ENCODE results near the gene THEM5. TPM values are rescaled to one million over a fixed set of nuclear protein-coding genes. Genes with fewer than 3 reads are reported as not detected.
A peak's percentile ranks its signal among the peaks of the same experiment; 100 is the strongest.

Gene THEM5
- total RNA-seq, 4 donors from 2014 or later: not detected

DNA sequence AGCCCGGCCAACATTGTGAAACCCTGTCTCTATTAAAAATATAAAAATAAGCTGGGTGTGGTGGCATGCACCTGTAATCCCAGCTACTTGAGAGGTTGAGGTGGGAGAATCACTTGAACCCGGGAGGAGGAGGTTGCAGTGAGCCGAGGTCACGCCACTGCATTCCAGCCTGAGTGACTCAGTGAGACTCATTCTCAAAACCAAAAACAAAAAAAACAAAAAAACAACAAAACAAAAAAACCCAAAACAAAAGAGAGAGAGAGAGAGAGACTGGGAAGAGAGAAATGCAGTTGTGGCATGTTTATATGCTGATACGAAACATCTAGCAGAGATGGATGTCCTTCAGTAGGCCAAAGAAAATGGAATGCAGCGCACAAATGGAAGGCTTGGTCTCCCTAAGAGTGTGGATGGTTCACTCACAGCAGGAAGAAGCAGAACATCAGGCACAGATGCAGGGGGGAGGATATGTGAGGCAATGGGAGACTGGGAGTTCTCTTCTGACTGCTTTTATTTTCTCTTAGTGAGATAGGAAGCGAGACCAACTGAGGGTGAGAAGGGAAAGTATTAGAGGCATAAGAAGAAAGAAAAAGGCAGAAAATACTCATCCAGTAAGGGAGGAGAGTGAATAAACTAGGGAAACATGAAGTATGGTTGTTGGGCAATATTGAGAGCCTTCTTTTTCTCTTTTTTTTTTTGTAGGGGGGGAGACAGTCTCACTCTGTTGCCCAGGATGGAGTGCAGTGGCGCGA is 39.8 kb upstream of the THEM5 start:
- Histone ChIP-seq H3K27me3 (no peaks in the 10 kb centered on the region), H3K4me1 (no peaks in the 10 kb centered on the region), H3K9me3 (no peaks in the 10 kb centered on the region), H3K4me3 (no peak overlapping the region), H3K36me3 (no peaks in the 10 kb centered on the region), H3K27ac (no peak overlapping the region)
- intact Hi-C loops (cut with DNase I; ENCODE audit: low total_unique reads): no loop called here
- TF ChIP-seq, protein P1, sequence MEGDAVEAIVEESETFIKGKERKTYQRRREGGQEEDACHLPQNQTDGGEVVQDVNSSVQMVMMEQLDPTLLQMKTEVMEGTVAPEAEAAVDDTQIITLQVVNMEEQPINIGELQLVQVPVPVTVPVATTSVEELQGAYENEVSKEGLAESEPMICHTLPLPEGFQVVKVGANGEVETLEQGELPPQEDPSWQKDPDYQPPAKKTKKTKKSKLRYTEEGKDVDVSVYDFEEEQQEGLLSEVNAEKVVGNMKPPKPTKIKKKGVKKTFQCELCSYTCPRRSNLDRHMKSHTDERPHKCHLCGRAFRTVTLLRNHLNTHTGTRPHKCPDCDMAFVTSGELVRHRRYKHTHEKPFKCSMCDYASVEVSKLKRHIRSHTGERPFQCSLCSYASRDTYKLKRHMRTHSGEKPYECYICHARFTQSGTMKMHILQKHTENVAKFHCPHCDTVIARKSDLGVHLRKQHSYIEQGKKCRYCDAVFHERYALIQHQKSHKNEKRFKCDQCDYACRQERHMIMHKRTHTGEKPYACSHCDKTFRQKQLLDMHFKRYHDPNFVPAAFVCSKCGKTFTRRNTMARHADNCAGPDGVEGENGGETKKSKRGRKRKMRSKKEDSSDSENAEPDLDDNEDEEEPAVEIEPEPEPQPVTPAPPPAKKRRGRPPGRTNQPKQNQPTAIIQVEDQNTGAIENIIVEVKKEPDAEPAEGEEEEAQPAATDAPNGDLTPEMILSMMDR (IDR thresholded peaks at IDR 0.05): no peak
- TF ChIP-seq POLR2A (IDR thresholded peaks at IDR 0.05): no peak
- DNase-seq: no peak

DNA sequence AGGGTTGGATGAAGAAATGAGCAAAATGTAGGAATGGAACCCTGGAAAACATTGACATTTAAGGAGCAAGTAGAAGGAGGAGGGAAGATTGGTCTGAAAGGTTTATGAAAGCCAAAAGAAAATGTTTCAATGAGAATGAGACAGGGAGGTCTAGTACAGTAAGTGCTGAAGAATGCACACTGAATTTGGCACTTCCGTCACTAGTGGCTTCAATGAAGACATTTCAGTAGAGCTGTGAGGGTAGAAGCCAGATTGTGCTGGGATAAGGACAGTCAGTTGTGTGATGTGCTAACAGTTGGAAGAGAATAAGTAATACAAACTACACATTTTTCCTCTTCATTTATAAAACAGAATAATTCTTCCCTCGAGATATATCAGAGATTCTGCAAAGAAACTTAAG is 38.7 kb upstream of the THEM5 start:
- no peak for DNase-seq
- no peaks in the 10 kb centered on the region for H3K9me3 ChIP-seq
- H3K4me3 ChIP-seq: no peak overlapping the region
- no peaks in the 10 kb centered on the region for H3K36me3 ChIP-seq
- intact Hi-C loops (cut with DNase I; ENCODE audit: low total_unique reads): no loop called here
- no peaks in the 10 kb centered on the region for H3K4me1 ChIP-seq
- TF ChIP-seq POLR2A (IDR thresholded peaks at IDR 0.05): no peak
- TF ChIP-seq, protein P1 (IDR thresholded peaks at IDR 0.05): no peak
- no peaks in the 10 kb centered on the region for H3K27me3 ChIP-seq
- H3K27ac ChIP-seq: no peak overlapping the region

DNA sequence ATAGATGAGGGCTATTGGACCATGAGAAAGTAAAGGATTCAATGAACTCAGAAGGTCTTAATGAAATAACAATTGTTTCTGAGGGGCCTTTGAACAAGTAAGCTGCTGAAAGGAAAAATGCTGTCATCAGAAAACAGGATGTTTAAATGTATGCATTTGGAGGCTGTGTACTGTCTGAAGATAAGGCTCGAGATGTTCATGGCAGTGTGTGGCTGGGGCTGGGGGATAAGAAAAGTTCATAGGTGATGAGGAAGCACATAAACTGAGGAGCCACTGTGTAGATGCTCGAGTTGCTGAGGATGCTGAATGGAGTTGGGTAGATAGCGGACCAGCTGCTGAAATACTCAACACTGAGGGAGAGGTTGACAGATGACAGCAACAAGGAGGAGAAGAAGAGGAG is 38.0 kb upstream of the THEM5 start:
- no peak overlapping the region for H3K27ac ChIP-seq
- H3K4me1 ChIP-seq: no peaks in the 10 kb centered on the region
- DNase-seq: no peak
- H3K36me3 ChIP-seq: no peaks in the 10 kb centered on the region
- H3K27me3 ChIP-seq: no peaks in the 10 kb centered on the region
- TF ChIP-seq, protein P1 (IDR thresholded peaks at IDR 0.05): no peak
- TF ChIP-seq POLR2A (IDR thresholded peaks at IDR 0.05): no peak
- no peaks in the 10 kb centered on the region for H3K9me3 ChIP-seq
- no peak overlapping the region for H3K4me3 ChIP-seq
- intact Hi-C loops (cut with DNase I; ENCODE audit: low total_unique reads): no loop called here

DNA sequence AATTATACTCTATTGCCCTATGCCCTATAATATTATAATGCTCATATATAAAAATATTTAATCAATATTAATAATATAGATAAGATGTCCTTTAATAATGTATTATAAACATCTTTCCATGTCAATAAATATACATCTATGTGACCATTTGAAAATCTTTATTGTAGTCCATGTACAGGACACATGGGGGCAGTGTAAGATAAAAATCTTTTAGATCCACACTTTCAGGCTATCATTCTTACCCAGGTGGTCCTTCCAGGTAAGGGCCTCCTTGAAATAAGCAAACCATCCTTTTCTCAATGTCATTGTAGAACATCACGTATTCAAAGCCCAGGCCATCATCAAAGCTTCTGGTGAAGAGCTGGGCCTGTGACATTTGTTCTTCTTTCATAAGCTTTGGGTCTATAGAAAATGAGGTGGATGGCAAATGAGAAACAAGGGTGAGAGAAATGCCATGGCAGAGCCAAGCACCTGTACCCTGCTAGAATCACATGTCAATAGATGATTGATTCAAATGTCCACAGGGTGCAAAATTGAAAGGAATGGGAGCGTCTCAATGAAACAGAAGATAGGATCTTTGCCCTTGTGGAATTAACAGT is 35.6 kb upstream of the THEM5 start:
- DNase-seq: no peak
- no peaks in the 10 kb centered on the region for H3K36me3 ChIP-seq
- no peaks in the 10 kb centered on the region for H3K4me1 ChIP-seq
- H3K27ac ChIP-seq: no peak overlapping the region
- H3K4me3 ChIP-seq: no peak overlapping the region
- no peaks in the 10 kb centered on the region for H3K27me3 ChIP-seq
- TF ChIP-seq, protein P1 (IDR thresholded peaks at IDR 0.05): peak in 2 of 4 experiments; percentile 23 to 27
- TF ChIP-seq POLR2A (IDR thresholded peaks at IDR 0.05): no peak
- no peaks in the 10 kb centered on the region for H3K9me3 ChIP-seq
- intact Hi-C loops (cut with DNase I; ENCODE audit: low total_unique reads): no loop called here

DNA sequence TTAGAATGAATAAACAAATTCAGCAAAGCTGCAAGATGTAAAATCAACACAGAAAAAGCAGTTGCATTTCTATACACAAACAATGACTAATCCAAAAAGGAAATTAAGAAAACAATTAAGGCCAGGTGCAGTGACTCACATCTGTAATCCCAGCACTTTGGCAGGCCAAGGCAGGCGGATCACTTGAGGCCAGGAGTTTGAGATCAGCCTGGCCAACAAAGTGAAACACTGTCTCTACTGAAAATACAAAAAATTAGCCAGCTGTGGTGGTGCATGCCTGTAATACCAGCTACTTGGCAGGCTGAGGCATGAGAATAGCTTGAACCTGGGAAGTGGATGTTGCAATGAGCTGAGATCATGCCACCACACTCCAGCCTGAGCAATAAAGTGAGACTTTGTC is 33.5 kb upstream of the THEM5 start:
- no peaks in the 10 kb centered on the region for H3K4me1 ChIP-seq

More for the DNA sequence above, 33.5 kb upstream of the THEM5 start:
- TF ChIP-seq, protein P1 (IDR thresholded peaks at IDR 0.05): no peak
- no peak for TF ChIP-seq POLR2A (IDR thresholded peaks at IDR 0.05)
- Histone ChIP-seq H3K4me3 (no peak overlapping the region), H3K27ac (no peak overlapping the region), H3K27me3 (no peaks in the 10 kb centered on the region), H3K36me3 (no peaks in the 10 kb centered on the region), H3K9me3 (no peaks in the 10 kb centered on the region)
- intact Hi-C loops (cut with DNase I; ENCODE audit: low total_unique reads): no loop called here
- no peak for DNase-seq

Measured in uterus (tissue), 4 donors.